GM12892 (cell line): Measurements from ENCODE around the gene ARSK.

ENCODE experiments used
- DNase-seq: peaks from one replicate; pipeline ENCODE4 v3.0.0; 2011; ENCODE audit not compliant: insufficient read length
- FAIRE-seq: peaks from 2 replicates; lab custom pipeline; 2011; peaks lifted over from hg19 to GRCh38; lab: Jason Lieb, UNC
- POLR2A ChIP-seq: IDR thresholded peaks from 2 replicates; pipeline ENCODE4 v1.6.1; 2011; ENCODE audit warnings: low read depth, low read length, control low read depth
- POLR2AphosphoS5 ChIP-seq: IDR thresholded peaks from 2 replicates; pipeline ENCODE4 v1.6.1; 2011; ENCODE audit warnings: low read depth, low read length, control low read depth
- TAF1 ChIP-seq: IDR thresholded peaks from 2 replicates; pipeline ENCODE4 v1.6.1; 2011; ENCODE audit warnings: low read depth, mild to moderate bottlenecking, control low read depth, low read length, borderline replicate concordance

The ARSK gene

GRCh38 chr5:95564450-95564849 lies 9.5 kb downstream of the ARSK start:
- DNase-seq (no peak), FAIRE-seq (no peak)
- TF ChIP-seq POLR2A = no peak

GRCh38 chr5:95565280-95565920 lies 10.5 kb downstream of the ARSK start:
- TF ChIP-seq TAF1 = no peak
- TF ChIP-seq POLR2AphosphoS5 = no peak
- TF ChIP-seq POLR2A = no peak
- FAIRE-seq (no peak), DNase-seq (no peak)

GRCh38 chr5:95572016-95572415 lies 17.1 kb downstream of the ARSK start:
- no peak for FAIRE-seq
- no peak for DNase-seq
- no peak for TF ChIP-seq TAF1
- TF ChIP-seq POLR2AphosphoS5 = no peak
- no peak for TF ChIP-seq POLR2A

- TF ChIP-seq TAF1 (no peak), POLR2AphosphoS5 (no peak)
- DNase-seq (no peak), FAIRE-seq (no peak)
Measured at GRCh38 chr5:95581576-95581975, 26.7 kb downstream of the ARSK start.

GRCh38 chr5:95583992-95584391 lies 29.1 kb downstream of the ARSK start:
- FAIRE-seq (no peak), DNase-seq (no peak)
- TF ChIP-seq TAF1 = no peak

DNA sequence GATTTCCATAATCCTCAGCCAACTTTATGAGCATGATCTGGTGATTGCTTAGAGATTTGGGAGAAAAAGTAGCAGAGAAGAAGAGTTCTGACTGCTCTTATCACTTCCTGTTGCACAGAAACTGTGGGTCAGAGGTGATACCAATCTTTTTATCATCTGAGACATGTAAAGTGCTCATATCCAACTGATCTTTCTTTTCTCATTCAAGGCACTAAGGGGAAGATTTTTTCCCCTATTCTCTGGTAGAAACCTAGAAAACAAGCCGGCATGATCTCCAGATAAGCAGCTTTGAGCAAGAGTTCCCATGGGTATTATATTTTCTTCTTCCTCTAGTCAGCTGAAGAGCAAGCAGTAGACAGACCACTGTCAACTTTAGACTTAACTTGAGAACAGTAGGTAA lies 36.0 kb downstream of the ARSK start:
- TF ChIP-seq TAF1 = no peak
- TF ChIP-seq POLR2A = no peak
- no peak for TF ChIP-seq POLR2AphosphoS5
- no peak for DNase-seq
- FAIRE-seq = no peak

- TF ChIP-seq POLR2A (no peak), TAF1 (no peak), POLR2AphosphoS5 (no peak)
- FAIRE-seq (peak; percentile 87), DNase-seq (no peak)
Measured at GRCh38 chr5:95591490-95591901, 36.6 kb downstream of the ARSK start.

DNA sequence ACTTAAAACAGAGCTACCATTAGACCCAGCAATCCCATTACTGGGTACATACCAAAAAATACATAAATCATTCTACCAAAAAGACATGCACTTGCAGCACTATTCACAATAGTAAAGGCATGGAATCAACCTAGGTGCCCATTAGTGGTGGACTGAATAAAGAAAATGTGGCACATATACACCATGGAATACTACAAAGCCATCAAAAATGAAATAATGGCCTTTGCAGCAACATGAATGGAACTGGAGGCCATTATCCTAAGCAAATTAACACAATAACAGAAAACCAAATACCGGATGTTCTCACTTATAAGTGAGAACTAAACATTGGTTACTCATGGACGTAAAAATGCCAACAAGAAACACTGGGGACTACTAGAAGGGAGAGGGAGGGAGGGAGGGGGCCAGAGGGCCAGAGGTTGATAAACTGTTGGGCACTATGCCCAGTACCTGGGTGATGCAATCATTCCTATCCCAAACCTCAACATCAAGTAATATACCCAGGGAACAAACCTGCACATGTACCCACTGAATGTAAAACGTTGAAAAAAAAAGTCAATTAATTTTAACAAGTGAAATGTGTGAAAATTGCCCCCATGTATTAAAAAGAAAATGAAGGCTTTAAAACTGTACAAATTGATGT lies 40.5 kb downstream of the ARSK start:
- no peak for TF ChIP-seq POLR2A
- TF ChIP-seq TAF1 = no peak
- TF ChIP-seq POLR2AphosphoS5 = no peak
- FAIRE-seq = no peak
- no peak for DNase-seq

DNA sequence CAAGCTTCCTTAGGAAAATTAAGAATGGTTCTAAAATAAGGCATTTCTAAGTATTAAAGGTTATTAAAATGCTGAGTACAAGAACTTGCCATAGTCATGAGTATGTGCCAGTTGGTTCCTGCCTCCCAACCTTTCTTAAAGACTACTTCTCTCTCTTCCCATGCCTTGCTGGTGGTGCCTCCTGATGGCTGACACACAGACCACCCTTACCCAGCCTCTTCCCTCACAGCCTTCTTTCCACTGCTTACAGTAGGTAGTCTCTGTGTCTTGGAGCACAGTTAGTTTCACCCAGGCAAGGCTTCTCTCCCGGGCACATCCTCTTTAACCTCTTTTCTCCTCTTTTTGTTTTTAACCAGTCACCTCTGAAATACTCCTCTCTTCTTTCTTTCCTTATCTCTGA lies 44.4 kb downstream of the ARSK start:
- peak; percentile 30 for FAIRE-seq
- no peak for TF ChIP-seq TAF1
- TF ChIP-seq POLR2A = no peak
- TF ChIP-seq POLR2AphosphoS5 = no peak
- DNase-seq = no peak

DNA sequence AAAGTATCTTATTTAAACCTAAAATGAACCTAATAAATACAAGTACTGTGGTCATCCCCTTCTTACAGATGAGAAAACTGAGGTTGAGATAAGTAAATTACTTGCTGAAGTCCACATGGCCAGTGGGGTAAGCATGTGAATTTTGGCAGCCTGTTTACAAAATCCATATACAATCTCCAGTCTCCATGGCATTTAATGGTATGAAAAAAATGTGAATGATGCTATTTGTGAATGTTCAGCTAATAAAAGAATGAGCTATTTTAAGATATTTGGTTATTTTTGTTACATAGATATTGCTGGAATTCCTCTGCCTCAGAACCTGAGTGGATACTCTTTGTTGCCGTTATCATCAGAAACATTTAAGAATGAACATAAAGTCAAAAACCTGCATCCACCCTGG lies 45.7 kb downstream of the ARSK start:
- DNase-seq = no peak
- TF ChIP-seq TAF1 (no peak), POLR2AphosphoS5 (no peak), POLR2A (no peak)
- no peak for FAIRE-seq

GRCh38 chr5:95605786-95606185 lies 50.9 kb downstream of the ARSK start:
- DNase-seq (no peak), FAIRE-seq (no peak)
- TF ChIP-seq POLR2A (no peak), POLR2AphosphoS5 (no peak), TAF1 (no peak)

GRCh38 chr5:95606419-95606818 lies 51.5 kb downstream of the ARSK start:
- FAIRE-seq = no peak
- no peak for DNase-seq
- no peak for TF ChIP-seq TAF1
